ENCODE data around the gene MEMO1.

DNA sequence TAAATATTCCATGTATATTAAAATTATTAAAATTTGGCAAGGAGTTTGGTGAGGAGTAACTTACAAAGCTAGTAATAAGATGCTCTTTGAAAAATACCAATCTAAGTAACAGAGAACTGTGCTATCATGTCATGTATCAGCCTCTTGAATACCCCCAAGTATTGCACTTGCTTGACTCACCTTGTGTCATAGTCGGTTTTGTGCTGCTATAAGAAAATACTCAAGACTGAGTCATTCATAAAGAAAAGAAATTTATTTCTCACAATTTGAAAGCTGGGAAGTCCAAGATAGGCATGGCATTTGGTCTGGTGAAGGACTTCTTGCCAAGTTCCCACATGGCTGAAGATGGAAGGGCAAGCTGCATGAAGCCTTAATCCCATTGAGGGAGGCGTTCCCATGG, 179.2 kb downstream of the MEMO1 start:
- TF ChIP-seq, protein P1, sequence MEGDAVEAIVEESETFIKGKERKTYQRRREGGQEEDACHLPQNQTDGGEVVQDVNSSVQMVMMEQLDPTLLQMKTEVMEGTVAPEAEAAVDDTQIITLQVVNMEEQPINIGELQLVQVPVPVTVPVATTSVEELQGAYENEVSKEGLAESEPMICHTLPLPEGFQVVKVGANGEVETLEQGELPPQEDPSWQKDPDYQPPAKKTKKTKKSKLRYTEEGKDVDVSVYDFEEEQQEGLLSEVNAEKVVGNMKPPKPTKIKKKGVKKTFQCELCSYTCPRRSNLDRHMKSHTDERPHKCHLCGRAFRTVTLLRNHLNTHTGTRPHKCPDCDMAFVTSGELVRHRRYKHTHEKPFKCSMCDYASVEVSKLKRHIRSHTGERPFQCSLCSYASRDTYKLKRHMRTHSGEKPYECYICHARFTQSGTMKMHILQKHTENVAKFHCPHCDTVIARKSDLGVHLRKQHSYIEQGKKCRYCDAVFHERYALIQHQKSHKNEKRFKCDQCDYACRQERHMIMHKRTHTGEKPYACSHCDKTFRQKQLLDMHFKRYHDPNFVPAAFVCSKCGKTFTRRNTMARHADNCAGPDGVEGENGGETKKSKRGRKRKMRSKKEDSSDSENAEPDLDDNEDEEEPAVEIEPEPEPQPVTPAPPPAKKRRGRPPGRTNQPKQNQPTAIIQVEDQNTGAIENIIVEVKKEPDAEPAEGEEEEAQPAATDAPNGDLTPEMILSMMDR (IDR thresholded peaks at IDR 0.05; ENCODE audit: low read depth, low read length, missing input control) = no peak
- TF ChIP-seq, protein P2, sequence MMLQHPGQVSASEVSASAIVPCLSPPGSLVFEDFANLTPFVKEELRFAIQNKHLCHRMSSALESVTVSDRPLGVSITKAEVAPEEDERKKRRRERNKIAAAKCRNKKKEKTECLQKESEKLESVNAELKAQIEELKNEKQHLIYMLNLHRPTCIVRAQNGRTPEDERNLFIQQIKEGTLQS (IDR thresholded peaks at IDR 0.05) = no peak
- TF ChIP-seq JUND (IDR thresholded peaks at IDR 0.05) (no peak), RAD21 (IDR thresholded peaks at IDR 0.05) (no peak), HNF4G (IDR thresholded peaks at IDR 0.05) (no peak), YY1 (IDR thresholded peaks at IDR 0.05) (no peak)
- TF ChIP-seq, protein P3, sequence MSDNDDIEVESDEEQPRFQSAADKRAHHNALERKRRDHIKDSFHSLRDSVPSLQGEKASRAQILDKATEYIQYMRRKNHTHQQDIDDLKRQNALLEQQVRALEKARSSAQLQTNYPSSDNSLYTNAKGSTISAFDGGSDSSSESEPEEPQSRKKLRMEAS (IDR thresholded peaks at IDR 0.05) = no peak
- TF ChIP-seq, protein P4, sequence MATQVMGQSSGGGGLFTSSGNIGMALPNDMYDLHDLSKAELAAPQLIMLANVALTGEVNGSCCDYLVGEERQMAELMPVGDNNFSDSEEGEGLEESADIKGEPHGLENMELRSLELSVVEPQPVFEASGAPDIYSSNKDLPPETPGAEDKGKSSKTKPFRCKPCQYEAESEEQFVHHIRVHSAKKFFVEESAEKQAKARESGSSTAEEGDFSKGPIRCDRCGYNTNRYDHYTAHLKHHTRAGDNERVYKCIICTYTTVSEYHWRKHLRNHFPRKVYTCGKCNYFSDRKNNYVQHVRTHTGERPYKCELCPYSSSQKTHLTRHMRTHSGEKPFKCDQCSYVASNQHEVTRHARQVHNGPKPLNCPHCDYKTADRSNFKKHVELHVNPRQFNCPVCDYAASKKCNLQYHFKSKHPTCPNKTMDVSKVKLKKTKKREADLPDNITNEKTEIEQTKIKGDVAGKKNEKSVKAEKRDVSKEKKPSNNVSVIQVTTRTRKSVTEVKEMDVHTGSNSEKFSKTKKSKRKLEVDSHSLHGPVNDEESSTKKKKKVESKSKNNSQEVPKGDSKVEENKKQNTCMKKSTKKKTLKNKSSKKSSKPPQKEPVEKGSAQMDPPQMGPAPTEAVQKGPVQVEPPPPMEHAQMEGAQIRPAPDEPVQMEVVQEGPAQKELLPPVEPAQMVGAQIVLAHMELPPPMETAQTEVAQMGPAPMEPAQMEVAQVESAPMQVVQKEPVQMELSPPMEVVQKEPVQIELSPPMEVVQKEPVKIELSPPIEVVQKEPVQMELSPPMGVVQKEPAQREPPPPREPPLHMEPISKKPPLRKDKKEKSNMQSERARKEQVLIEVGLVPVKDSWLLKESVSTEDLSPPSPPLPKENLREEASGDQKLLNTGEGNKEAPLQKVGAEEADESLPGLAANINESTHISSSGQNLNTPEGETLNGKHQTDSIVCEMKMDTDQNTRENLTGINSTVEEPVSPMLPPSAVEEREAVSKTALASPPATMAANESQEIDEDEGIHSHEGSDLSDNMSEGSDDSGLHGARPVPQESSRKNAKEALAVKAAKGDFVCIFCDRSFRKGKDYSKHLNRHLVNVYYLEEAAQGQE (IDR thresholded peaks at IDR 0.05) = no peak
- TF ChIP-seq, protein P5, sequence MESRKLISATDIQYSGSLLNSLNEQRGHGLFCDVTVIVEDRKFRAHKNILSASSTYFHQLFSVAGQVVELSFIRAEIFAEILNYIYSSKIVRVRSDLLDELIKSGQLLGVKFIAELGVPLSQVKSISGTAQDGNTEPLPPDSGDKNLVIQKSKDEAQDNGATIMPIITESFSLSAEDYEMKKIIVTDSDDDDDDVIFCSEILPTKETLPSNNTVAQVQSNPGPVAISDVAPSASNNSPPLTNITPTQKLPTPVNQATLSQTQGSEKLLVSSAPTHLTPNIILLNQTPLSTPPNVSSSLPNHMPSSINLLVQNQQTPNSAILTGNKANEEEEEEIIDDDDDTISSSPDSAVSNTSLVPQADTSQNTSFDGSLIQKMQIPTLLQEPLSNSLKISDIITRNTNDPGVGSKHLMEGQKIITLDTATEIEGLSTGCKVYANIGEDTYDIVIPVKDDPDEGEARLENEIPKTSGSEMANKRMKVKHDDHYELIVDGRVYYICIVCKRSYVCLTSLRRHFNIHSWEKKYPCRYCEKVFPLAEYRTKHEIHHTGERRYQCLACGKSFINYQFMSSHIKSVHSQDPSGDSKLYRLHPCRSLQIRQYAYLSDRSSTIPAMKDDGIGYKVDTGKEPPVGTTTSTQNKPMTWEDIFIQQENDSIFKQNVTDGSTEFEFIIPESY (IDR thresholded peaks at IDR 0.05) = no peak

Measured in liver (tissue), 3 donors.